Pulmonary artery endothelial cell (primary cell): ENCODE data around the gene NR3C2. TPM values are rescaled to one million over a fixed set of nuclear protein-coding genes. Genes with fewer than 3 reads are reported as not detected.
"Not testable (repeated sequence)": the region's sequence is repeated elsewhere in the genome, so short reads cannot be mapped to it uniquely, and the experiment has no call there.

Source experiments
- DNase-seq: peaks from one replicate; pipeline ENCODE4 v3.0.0-alpha.2; 2011; ENCODE audit warnings: low read depth, low spot score
- total RNA-seq: library from RNA; depleted of rRNA; stranded (reverse); fragments of >200 nt; gene quantifications from 2 replicates; pipeline ENCODE4 v1.2.3, GENCODE V29; 2014

The NR3C2 gene
- total RNA-seq, 1 donor from 2014 or later = 7.6 TPM

GRCh38 chr4:148222991-148223660, 219.1 kb downstream of the NR3C2 start:
- DNase-seq = no peak

GRCh38 chr4:148216866-148217814, 225.1 kb downstream of the NR3C2 start:
- DNase-seq = no peak

GRCh38 chr4:148216321-148216720, 225.9 kb downstream of the NR3C2 start:
- no peak for DNase-seq

GRCh38 chr4:148215202-148215601, 227.0 kb downstream of the NR3C2 start:
- no peak for DNase-seq

- DNase-seq = no peak
These were observed 227.6 kb downstream of the NR3C2 start for GRCh38 chr4:148214529-148215166.

GRCh38 chr4:148211533-148211932, 230.7 kb downstream of the NR3C2 start:
- no peak for DNase-seq

- DNase-seq = no peak
These were observed 231.6 kb downstream of the NR3C2 start for GRCh38 chr4:148210661-148211060.

GRCh38 chr4:148207068-148207467, 235.1 kb downstream of the NR3C2 start:
- no peak for DNase-seq

GRCh38 chr4:148205476-148205875, 236.7 kb downstream of the NR3C2 start:
- DNase-seq = no peak

- DNase-seq = no peak
These were observed 237.3 kb downstream of the NR3C2 start for GRCh38 chr4:148204892-148205291.

- DNase-seq = no peak
These were observed 238.0 kb downstream of the NR3C2 start for GRCh38 chr4:148204171-148204570.

- no peak for DNase-seq
These were observed 238.9 kb downstream of the NR3C2 start for GRCh38 chr4:148203056-148203898.

- DNase-seq = no peak
These were observed 241.3 kb downstream of the NR3C2 start for GRCh38 chr4:148200960-148201359.

- no peak for DNase-seq
These were observed 246.1 kb downstream of the NR3C2 start for GRCh38 chr4:148196164-148196563.

GRCh38 chr4:148192526-148192925, 249.7 kb downstream of the NR3C2 start:
- DNase-seq = no peak

- DNase-seq = not testable (repeated sequence)
These were observed 254.6 kb downstream of the NR3C2 start for GRCh38 chr4:148187454-148188222.

- no peak for DNase-seq
These were observed 257.3 kb downstream of the NR3C2 start for GRCh38 chr4:148184922-148185321.

GRCh38 chr4:148182230-148182911, 259.8 kb downstream of the NR3C2 start:
- no peak for DNase-seq

- DNase-seq = no peak
These were observed 268.7 kb downstream of the NR3C2 start for GRCh38 chr4:148173397-148174017.
